ENCODE measurements around the gene PLPPR3.

DNA sequence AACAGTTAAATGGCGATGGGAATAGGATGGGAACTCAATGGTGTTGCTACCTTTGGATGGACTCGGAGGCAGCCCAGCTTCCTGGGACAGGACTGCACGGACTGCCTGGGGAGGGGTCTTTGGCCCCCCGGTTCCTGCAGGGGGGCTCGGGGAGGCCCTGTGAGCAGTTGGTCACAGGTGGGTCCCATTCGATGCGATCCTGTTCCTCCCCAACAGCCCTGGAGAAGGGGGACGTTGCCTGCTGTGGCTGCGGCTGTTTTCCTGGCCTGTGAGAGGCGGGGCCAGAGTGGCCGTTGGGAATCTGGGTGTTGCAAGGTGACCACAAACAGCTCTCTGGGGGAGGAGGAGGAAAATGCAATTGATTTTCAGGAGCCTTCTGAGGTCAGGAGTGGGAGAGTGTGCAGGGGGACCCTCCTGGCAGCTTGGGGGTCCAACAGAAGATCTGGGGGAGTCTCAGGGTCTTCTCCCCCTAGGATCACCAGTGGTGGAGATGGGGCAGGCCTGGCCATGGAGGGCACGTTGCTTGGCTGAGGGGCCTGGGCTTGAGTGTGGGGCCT lies 1.9 kb upstream of the PLPPR3 start:
- TF ChIP-seq, protein P1, sequence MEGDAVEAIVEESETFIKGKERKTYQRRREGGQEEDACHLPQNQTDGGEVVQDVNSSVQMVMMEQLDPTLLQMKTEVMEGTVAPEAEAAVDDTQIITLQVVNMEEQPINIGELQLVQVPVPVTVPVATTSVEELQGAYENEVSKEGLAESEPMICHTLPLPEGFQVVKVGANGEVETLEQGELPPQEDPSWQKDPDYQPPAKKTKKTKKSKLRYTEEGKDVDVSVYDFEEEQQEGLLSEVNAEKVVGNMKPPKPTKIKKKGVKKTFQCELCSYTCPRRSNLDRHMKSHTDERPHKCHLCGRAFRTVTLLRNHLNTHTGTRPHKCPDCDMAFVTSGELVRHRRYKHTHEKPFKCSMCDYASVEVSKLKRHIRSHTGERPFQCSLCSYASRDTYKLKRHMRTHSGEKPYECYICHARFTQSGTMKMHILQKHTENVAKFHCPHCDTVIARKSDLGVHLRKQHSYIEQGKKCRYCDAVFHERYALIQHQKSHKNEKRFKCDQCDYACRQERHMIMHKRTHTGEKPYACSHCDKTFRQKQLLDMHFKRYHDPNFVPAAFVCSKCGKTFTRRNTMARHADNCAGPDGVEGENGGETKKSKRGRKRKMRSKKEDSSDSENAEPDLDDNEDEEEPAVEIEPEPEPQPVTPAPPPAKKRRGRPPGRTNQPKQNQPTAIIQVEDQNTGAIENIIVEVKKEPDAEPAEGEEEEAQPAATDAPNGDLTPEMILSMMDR (IDR thresholded peaks at IDR 0.05 in 4 of 5, conservative IDR thresholded peaks at IDR 0.05 in 1 of 5) = no peak
- no peak for TF ChIP-seq POLR2A (IDR thresholded peaks at IDR 0.05)

Data from gastrocnemius medialis (tissue), 4 donors.